ENCODE measurements around the gene CATSPER4.

CATSPER4 gene

DNA sequence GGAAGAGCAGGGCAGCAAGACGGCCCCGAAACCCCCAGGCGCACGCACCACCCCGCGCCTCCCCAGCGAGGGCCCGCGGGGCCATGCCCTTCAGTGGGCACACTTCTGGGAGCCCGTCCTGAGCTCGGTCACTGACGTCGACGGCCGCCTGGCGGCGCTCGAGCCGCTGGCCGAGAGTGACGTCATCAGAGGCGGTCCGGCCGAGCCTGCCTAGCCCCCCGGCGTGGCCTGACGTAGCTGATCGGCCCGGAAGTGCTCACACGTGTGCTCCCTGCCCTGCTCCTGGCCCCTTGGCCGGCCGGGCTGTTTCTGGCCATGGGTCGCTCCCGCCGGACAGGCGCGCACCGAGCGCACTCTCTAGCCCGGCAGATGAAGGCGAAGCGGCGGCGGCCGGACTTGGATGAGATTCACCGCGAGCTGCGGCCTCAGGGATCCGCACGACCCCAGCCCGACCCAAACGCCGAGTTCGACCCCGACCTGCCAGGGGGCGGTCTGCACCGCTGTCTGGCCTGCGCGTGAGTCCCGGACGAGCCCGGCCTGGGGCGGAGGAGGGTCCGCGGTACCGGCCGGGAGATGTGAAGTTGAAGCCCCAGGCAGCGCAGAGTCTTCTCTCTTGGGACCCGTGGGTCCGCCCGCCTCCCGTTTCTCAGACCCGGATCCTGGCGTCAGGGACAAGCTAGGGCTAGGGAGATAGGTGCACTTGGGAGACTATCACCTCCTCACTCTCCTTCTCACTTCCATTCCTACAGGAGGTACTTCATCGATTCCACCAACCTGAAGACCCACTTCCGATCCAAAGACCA is 20.5 kb upstream of the CATSPER4 start, which contains the start of gene ZNF593 (continued):
- TF ChIP-seq ZSCAN18 (tag by site-specific recombination; IDR thresholded peaks at IDR 0.05) (peak; percentile 54; the same call in 1 of the 2 replicates), ZNF248 (tag by site-specific recombination; IDR thresholded peaks at IDR 0.05) (no peak), BCL11A (tag by site-specific recombination; IDR thresholded peaks at IDR 0.05; ENCODE audit: low read depth) (peak; percentile 98), ZNF747 (tag by site-specific recombination; IDR thresholded peaks at IDR 0.05) (no peak), ZNF391 (tag by site-specific recombination; IDR thresholded peaks at IDR 0.05; ENCODE audit: borderline replicate concordance, low read depth) (peak; percentile 87; the same call in 1 of the 2 replicates), ZNF146 (tag by site-specific recombination; IDR thresholded peaks at IDR 0.05) (0 out of 2 replicates have a peak, but pooled peaks have one; percentile 48), ZNF354C (tag by site-specific recombination; IDR thresholded peaks at IDR 0.05; ENCODE audit: borderline replicate concordance, low read depth) (no peak), SETDB1 (IDR thresholded peaks at IDR 0.05; ENCODE audit: insufficient read length, low read length) (no peak), ATF2 (tag by site-specific recombination; IDR thresholded peaks at IDR 0.05; ENCODE audit: low read depth) (peak; percentile 100), REST (tag by site-specific recombination; IDR thresholded peaks at IDR 0.05) (peak; percentile 21; the same call in 1 of the 2 replicates), ZFP41 (tag by site-specific recombination; IDR thresholded peaks at IDR 0.05; ENCODE audit: borderline replicate concordance) (no peak), ZSCAN30 (tag by site-specific recombination; IDR thresholded peaks at IDR 0.05) (peak; percentile 91), PRDM6 (tag by site-specific recombination; IDR thresholded peaks at IDR 0.05) (no peak; the same call in 1 of the 2 replicates), ZNF560 (tag by site-specific recombination; IDR thresholded peaks at IDR 0.05; ENCODE audit: borderline replicate concordance) (no peak), ZBTB21 (tag by site-specific recombination; IDR thresholded peaks at IDR 0.05) (peak; percentile 100), ZNF223 (tag by site-specific recombination; IDR thresholded peaks at IDR 0.05) (no peak), REPIN1 (tag by site-specific recombination; IDR thresholded peaks at IDR 0.05; ENCODE audit: low read depth) (no peak), ZNF654 (tag by site-specific recombination; IDR thresholded peaks at IDR 0.05; ENCODE audit: low read depth) (no peak), ZNF302 (tag by site-specific recombination; IDR thresholded peaks at IDR 0.05; ENCODE audit: low read depth) (no peak)
- TF ChIP-seq, protein P1, sequence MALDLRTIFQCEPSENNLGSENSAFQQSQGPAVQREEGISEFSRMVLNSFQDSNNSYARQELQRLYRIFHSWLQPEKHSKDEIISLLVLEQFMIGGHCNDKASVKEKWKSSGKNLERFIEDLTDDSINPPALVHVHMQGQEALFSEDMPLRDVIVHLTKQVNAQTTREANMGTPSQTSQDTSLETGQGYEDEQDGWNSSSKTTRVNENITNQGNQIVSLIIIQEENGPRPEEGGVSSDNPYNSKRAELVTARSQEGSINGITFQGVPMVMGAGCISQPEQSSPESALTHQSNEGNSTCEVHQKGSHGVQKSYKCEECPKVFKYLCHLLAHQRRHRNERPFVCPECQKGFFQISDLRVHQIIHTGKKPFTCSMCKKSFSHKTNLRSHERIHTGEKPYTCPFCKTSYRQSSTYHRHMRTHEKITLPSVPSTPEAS (tag by site-specific recombination; IDR thresholded peaks at IDR 0.05), result peak; percentile 53
- TF ChIP-seq, protein P2, sequence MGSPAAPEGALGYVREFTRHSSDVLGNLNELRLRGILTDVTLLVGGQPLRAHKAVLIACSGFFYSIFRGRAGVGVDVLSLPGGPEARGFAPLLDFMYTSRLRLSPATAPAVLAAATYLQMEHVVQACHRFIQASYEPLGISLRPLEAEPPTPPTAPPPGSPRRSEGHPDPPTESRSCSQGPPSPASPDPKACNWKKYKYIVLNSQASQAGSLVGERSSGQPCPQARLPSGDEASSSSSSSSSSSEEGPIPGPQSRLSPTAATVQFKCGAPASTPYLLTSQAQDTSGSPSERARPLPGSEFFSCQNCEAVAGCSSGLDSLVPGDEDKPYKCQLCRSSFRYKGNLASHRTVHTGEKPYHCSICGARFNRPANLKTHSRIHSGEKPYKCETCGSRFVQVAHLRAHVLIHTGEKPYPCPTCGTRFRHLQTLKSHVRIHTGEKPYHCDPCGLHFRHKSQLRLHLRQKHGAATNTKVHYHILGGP (tag by site-specific recombination; IDR thresholded peaks at IDR 0.05), result peak; percentile 32; the same call in 1 of the 2 replicates
- TF ChIP-seq, protein P3, sequence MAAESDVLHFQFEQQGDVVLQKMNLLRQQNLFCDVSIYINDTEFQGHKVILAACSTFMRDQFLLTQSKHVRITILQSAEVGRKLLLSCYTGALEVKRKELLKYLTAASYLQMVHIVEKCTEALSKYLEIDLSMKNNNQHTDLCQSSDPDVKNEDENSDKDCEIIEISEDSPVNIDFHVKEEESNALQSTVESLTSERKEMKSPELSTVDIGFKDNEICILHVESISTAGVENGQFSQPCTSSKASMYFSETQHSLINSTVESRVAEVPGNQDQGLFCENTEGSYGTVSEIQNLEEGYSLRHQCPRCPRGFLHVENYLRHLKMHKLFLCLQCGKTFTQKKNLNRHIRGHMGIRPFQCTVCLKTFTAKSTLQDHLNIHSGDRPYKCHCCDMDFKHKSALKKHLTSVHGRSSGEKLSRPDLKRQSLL (tag by site-specific recombination; IDR thresholded peaks at IDR 0.05), result peak; percentile 76
- TF ChIP-seq, protein P4, sequence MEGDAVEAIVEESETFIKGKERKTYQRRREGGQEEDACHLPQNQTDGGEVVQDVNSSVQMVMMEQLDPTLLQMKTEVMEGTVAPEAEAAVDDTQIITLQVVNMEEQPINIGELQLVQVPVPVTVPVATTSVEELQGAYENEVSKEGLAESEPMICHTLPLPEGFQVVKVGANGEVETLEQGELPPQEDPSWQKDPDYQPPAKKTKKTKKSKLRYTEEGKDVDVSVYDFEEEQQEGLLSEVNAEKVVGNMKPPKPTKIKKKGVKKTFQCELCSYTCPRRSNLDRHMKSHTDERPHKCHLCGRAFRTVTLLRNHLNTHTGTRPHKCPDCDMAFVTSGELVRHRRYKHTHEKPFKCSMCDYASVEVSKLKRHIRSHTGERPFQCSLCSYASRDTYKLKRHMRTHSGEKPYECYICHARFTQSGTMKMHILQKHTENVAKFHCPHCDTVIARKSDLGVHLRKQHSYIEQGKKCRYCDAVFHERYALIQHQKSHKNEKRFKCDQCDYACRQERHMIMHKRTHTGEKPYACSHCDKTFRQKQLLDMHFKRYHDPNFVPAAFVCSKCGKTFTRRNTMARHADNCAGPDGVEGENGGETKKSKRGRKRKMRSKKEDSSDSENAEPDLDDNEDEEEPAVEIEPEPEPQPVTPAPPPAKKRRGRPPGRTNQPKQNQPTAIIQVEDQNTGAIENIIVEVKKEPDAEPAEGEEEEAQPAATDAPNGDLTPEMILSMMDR (tag by site-specific recombination; IDR thresholded peaks at IDR 0.05), result peak; percentile 98

All from HEK293 (cell line).